PC-3 (cell line): ENCODE measurements around the gene TECTA.

Experiments used
- EZH2 ChIP-seq: fragments of 300-600 bp; sonication (generic); IDR thresholded peaks from one replicate; pipeline ENCODE4 v1.6.1; 2017; ENCODE audit warnings: antibody characterized with exemption, mild to moderate bottlenecking, low read length; ENCODE audit not compliant: unreplicated experiment
- EZH2phosphoT487 ChIP-seq: fragments of 300-600 bp; sonication (generic); IDR thresholded peaks from 2 replicates; pipeline ENCODE4 v1.6.1; 2018; ENCODE audit warnings: mild to moderate bottlenecking, antibody characterized with exemption, low read length, borderline replicate concordance
- TF ChIP-seq, protein P1 (sequence below): fragments of 300-600 bp; sonication (generic); conservative IDR thresholded peaks from 2 replicates; pipeline ENCODE4 v1.5.1; 2017; ENCODE audit warnings: antibody characterized with exemption, low read depth, mild to moderate bottlenecking, low read length

- TF ChIP-seq, protein P1, sequence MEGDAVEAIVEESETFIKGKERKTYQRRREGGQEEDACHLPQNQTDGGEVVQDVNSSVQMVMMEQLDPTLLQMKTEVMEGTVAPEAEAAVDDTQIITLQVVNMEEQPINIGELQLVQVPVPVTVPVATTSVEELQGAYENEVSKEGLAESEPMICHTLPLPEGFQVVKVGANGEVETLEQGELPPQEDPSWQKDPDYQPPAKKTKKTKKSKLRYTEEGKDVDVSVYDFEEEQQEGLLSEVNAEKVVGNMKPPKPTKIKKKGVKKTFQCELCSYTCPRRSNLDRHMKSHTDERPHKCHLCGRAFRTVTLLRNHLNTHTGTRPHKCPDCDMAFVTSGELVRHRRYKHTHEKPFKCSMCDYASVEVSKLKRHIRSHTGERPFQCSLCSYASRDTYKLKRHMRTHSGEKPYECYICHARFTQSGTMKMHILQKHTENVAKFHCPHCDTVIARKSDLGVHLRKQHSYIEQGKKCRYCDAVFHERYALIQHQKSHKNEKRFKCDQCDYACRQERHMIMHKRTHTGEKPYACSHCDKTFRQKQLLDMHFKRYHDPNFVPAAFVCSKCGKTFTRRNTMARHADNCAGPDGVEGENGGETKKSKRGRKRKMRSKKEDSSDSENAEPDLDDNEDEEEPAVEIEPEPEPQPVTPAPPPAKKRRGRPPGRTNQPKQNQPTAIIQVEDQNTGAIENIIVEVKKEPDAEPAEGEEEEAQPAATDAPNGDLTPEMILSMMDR, result no peak
- TF ChIP-seq EZH2 (no peak), EZH2phosphoT487 (no peak)
These were observed 90.8 kb downstream of the TECTA start for GRCh38 chr11:121191818-121192217.
